Left ventricle myocardium superior (tissue), 1 donor: ENCODE measurements around the gene MED13L. TPM values are rescaled to one million over a fixed set of nuclear protein-coding genes. Genes with fewer than 3 reads are reported as not detected.
"Not testable (repeated sequence)": the region's sequence is repeated elsewhere in the genome, so short reads cannot be mapped to it uniquely, and the experiment has no call there.

ENCODE experiments used
- ATAC-seq: fragments of 200-7000 bp; cut with Tn5 transposase; one replicate; pipeline ENCODE4 v1.9.1; 2020; ENCODE audit warnings: mild to moderate bottlenecking, moderate library complexity
- DNase-seq: peaks from one replicate; pipeline ENCODE4 v3.0.0-alpha.2; 2020
- intact Hi-C: fragments of 100-400 bp; cut with micrococcal nuclease; formaldehyde crosslinking; loops from one replicate; pipeline ENCODE4 v1.11.0; 2022
- total RNA-seq: library from RNA; stranded (reverse); fragmentation: NEBNext Ultra II Directional; extraction: Animal tissue kit (Norgen Biotek cat#: 25700); gene quantifications from one replicate; pipeline ENCODE4 v1.2.1, GENCODE V29; 2021
- donor health status: DM: no; HTN: yes; CAD: no; lungs with severe emphysema.

Gene MED13L
- total RNA-seq, 1 donor from 2014 or later = 64.0 TPM

DNA sequence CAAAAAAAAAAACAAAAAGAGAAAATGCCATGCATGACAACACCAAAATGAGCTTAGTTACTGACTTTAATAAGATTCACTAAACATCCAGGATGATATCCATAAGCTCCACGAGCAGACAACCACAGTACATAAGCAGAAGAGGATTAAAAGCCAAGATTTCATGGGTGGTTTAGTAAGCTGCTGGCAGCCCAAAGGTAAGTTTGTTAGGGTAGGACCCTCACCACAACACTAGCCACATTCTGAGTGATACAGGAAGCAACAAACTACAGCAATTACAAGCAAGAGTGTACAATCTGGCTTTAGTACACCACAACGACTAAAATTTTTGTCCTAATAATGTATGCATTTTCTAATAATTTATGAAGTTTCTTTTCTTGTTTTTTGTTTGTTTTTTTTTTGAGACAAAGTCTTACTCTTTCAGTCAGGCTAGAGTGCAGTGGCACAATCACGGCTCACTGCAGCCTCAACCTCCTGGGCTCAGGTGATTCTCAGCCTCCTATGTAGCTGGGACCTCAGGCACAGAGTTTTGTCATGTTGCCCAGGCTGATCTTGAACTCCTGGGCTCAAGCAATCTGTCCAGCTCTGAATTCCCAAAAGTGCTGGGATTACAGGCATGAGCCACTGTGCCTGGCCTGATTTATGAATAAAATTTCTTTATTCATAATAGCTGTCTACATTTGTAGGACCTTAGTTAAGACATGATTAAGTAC, 221.4 kb downstream of the MED13L start:
- no peak for DNase-seq
- ATAC-seq = no peak
- intact Hi-C loops = no loop called here

DNA sequence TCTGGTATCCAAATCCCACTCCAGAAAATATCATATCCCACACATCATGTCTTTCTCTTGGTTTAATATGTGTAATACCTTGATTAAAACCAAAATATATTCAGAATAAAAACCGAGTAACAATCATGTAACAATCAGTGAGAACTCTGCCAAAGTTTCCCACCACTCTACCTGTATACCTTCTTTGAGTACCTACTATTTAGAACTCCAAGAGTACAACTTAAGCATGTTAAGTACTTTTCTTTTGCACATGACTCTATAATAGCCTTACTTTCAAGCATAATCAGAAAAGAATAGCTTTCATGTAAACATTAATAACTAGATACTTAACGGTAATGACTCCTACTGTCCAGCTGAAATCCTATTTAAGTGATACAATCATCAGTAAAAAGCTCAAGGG, 223.2 kb downstream of the MED13L start:
- DNase-seq = no peak
- intact Hi-C loops = no loop called here
- no peak for ATAC-seq

DNA sequence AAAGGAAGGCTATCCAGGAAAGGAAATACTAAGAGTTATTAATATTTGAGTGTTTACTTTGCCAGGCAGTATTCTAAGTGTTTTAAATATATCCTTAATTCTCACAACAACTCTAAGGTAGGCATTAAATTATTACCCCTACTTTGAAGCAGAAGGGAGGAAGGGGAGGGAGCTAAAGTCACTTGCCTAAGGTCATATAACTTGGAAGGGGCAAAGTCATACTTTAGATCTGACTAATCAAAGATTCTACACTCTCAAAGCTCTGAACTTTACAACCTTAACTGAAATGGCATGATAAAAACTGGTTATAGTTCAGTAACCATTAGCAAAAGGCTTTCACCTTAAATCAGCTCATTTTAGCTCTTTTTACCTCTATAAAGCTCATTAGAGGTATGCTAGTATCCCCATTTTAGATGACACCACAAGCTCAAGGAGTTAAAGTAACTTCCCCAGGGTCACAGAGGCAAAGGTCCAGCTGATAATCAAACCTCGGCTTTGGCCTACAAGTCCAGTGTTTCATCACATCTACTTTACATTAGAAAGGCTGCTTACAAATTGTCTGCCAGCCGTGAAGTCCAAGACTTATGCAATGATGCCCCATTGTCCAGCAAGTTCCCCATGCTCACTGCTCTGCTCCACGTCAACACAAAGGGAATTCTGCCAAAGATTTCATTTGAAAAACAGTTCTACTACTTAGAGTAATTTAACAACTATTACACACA, 223.9 kb downstream of the MED13L start:
- intact Hi-C loops = no loop called here
- ATAC-seq = peak; percentile 80
- DNase-seq = no peak

DNA sequence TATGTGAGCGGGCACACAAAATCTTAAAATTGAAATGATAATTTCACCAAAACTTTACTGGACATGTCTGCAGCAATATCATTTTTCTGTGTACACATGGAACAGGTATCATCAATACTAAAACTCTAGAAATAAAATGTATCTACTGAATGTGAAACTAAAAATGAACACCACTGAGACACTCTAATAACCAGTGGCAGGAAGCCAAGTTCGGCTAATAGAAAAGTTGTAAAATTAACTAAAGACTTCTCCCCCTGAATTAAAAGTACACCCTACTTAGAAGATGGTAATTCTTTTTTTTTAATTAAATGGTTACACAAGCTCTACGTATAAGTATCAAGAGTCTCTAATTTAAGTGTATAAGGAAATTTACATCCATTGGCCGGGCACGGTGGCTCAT, 227.2 kb downstream of the MED13L start:
- intact Hi-C loops = no loop called here
- no peak for ATAC-seq
- DNase-seq = no peak

DNA sequence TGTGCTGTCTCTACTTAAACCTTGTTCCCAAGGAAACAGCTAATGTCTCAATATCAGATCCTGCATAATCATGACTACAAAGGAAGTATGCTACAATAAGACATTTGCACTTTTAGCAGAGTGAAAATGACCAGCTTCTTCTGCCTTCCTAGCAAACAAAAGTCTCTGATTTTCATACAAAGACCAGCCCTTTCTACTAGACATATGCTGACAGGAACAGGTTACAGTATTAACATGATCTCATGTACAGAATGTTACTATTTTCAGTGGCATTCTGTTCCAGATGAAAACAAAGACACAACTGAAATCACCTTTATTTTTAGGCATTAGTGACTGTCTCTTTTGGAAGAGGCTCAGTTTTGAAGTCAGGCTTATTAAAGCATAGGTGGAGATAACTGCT, 228.6 kb downstream of the MED13L start:
- intact Hi-C loops = no loop called here
- DNase-seq = no peak
- ATAC-seq = peak; percentile 81

DNA sequence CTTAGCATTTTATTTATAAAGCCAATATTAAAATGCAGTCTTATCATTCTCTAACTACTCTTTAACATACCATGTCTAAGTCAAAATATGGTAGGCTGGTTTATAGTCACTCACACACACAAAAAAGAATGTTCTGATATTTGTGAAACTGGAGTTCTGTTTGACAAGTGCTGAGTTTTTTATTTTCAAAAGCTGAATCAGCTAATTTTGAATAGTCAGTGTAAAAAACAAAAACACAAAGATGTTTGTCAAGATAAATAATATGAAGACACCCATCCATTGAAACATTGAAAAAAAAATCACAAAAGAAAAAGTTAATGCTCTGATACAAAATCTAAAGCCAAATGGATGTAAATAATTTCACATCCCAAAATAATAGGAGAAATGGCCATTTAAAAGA, 231.5 kb downstream of the MED13L start:
- no peak for DNase-seq
- no peak for ATAC-seq
- intact Hi-C loops = no loop called here

DNA sequence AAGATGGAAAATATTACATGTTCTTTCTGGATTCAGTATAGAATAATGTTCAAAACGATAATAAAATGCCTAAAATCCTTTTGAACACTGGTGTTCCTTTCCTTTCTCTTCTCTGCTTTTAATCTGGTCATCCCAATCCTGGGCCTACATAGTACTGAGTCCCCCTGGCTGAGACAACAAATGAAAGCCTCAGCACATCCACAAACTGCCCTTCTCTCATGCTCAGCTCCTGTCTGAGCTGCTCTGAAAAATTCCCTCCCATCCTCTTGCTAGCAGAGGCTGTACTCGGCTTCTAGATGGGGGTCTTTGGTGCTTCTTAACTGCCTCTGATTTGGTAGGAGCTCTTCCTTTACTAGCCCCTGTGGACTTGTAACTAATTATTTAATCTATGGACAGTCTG, 232.3 kb downstream of the MED13L start:
- DNase-seq = no peak

DNA sequence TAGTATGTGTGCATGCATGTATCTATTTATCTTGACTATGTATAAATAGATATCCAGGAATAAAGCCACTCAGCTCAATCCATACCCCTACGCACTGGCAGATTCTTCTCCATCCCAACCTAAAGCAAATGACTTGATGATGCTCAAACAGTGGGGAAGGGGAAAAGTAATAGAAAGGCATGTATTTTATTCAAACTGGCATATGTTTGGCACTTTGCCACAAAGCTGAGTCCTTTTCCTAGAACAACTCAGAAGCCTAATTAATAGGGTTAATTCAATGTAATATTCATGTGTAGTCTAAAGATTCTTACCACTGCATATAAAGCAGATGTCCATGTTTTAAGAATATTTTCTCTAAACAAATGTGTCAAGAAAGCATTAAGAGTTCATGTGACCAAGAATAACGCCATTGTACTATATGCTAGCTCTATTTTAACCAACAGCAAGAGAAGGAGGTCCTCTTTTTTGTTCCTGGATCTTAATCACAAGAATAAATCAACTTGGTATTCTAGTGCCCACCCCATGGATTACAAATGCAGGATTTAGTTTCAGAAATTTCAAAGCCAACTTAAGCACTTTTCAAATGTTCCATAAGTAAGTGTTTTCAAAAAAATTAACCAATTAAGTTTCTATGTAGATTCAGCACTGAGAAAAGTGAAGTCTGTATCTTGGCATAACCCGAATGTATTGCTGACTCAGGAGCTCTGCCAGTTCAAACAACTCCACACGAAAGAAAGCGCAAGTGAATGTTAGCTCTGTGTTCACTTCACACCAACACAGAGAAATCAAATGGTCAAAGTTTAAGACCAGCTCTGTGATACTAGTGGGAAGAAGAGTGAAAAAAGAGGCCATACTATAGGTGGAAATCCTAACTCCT, 233.6 kb downstream of the MED13L start:
- intact Hi-C loops = no loop called here
- DNase-seq (no peak), ATAC-seq (no peak)

More for the DNA sequence above, 232.3 kb downstream of the MED13L start:
- ATAC-seq = no peak
- intact Hi-C loops = no loop called here

DNA sequence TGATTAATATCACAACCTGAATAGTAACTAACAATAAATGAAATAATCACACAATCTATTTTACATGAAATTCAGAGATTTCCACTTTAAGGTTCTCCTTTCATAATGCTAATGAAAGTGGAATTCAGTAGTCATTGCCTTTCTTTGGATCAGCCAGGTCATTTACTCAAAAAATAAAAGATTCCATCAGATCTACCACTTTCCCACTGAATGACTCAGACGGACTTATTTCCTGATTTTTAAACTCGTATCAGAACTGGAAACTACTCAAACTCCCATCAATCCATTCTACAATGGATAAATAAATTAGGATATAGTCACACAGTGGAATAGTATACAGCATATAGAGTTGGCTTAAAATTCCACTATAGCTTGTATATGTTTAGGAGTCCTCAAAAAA, 237.1 kb downstream of the MED13L start:
- no peak for ATAC-seq
- intact Hi-C loops = no loop called here
- no peak for DNase-seq

DNA sequence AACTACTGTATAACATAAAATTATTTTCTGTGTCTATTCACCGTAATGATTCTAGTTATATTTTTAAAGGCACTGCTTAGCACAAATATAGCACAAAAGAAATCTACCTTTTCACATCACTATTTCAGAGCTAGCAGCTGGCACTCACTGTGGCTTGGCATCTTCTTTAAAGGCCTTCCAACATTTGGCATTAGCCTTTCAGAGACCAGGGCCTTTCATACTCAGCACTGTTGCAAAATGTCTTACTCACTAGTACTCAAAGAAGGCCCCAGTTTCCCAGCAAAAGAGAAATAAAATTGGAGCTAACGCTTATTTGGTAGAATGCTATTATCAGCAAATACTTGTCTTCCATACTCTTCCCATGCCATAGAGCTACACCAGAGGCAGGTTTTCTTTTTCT, 238.4 kb downstream of the MED13L start:
- DNase-seq (no peak), ATAC-seq (peak; percentile 39)
- intact Hi-C loops = no loop called here

DNA sequence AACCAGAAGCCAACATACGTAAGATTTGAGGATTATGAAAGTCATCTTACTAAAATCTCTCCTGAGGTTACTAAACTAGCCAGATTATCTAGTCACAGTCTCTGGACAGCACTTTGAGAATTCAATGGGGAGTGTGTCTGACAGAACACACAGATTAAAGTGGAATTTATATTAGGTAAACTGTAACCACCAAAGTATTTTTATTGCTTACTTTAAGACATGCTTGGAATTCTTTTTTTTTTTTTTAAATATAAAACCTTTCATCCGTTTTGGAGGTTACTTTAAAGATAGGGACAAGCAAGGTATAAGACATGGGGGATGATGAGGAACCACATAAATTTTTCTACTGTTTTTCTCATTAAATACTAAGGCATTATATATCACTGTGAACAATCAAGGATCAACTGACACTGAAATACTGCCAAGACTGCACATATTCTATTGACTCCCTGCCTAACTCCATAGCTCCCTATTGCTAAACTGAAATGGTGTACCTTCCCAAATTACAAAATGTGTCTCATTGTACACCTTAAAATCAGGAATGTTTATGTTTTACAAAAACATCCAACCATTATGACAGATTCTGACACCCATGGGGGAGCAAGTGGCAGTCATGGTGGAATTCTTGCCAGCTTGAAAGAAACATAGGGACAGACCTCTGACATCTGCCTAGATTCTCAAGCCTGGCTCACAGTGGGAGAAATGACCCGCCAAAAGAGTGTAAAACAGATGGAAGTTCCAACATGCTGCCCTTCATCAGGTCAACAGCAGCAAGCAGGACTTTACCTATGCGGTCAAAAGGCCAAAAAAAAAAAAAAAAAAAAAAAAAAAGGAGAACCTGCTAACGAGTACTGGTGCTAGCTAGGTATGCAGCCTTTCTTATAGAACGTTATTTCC, 239.3 kb downstream of the MED13L start:
- ATAC-seq = no peak
- intact Hi-C loops = no loop called here
- no peak for DNase-seq

DNA sequence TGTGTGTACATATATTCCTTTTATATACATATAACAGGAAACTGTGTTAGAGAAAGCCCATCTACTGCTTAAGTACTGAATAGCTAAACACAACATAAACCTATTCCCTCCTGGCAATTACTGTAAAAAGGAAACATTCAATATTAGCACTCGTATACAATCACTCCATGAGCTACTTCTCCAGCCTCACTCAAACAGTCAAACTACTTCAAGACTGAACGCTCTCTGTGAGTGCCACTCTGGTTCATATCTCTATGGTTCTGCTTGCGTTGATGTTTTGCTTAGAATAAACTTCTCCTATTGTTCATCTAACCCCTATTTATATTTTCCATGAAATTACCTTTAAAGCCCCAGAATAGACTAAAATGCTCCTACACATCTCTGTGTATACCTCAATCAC, 243.7 kb downstream of the MED13L start:
- no peak for DNase-seq
- intact Hi-C loops = no loop called here
- no peak for ATAC-seq

DNA sequence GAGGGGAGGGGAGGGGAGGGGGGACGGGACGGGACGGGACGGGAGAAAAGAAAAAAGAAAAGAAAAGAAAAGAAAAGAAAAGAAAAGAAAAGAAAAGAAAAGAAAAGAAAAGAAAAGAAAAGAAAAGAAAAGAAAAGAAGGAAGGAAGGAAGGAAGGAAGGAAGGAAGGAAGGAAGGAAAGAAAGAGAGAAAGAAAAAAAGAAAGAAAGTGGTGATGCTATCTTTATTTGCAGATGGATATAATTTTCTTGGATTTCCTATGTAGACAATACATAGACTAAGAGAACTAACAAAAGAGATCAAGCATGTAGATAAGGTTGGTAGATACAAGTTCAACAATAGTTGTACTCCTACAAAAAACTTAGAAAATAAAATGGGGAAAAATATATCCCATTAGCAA, 245.9 kb downstream of the MED13L start:
- DNase-seq, intact Hi-C loops, ATAC-seq: not testable (repeated sequence)

DNA sequence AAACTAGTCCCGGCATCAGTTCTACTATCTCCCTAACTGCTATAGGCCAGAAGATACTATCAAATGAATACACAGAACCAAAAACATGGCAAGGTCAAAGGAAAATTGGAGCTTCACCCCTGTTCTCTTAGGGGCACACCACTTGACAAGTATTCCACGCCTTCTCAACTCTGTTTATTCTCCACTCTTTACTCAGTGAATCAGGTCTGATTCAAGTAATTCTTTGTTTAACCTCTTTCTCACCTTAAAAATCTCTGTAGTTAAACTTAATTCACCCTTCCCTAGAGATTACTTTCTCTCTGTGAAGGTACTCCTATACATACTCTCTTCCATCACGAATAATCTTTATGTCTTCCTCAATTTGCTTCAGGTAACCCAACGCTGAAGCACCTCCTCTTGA, 248.9 kb downstream of the MED13L start:
- intact Hi-C loops = no loop called here
- DNase-seq (no peak), ATAC-seq (no peak)

DNA sequence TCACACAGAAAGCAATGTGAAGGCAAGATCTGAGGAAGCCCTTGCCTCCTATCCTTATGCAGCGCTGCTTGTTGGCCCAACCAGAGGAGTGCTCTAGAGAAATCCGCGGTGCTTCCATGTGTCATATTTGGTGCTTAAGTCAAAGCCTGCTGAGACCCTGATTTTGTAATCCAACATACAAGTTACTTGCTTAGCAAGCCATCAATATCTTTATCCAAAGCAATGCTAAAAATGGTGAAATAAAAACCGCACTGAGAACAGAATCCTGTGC, 250.0 kb downstream of the MED13L start:
- DNase-seq (no peak), ATAC-seq (no peak)
- intact Hi-C loops = no loop called here

DNA sequence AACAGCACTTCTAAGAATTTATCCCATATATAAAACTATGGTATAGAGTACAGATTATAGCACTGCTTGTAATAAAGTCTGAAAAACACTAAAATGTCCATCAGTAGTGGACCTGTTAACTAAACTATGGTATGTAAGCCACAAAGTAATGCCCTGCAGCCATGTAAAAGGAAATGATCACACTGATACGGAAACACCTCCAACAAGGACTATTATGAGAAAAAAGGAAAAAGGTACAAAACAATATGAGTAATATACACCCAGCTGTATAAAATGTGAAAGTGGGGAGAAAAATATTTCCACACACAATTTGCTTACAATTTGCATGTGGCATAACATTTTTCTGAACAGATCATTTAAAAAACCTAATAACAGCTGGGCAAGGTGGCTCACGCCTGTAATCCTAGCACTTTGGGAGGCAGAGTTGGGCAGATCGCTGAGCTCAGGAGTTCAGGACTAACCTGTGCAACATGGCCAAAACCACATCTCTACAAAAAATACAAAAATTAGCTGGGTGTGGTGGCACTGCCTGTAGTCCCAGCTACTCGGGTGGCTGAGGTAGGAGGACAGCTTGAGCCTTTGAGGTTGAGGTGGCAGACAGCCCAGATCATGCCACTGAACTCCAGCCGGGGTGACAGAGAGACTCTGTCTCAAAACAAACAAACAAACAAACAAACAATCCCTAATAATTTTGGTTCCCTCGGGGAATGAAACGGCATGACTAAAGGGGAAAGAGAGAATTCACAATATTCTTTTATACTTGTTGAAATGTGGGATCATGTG, 250.5 kb downstream of the MED13L start:
- intact Hi-C loops = no loop called here
- peak; percentile 49 for ATAC-seq
- peak; percentile 23 for DNase-seq

DNA sequence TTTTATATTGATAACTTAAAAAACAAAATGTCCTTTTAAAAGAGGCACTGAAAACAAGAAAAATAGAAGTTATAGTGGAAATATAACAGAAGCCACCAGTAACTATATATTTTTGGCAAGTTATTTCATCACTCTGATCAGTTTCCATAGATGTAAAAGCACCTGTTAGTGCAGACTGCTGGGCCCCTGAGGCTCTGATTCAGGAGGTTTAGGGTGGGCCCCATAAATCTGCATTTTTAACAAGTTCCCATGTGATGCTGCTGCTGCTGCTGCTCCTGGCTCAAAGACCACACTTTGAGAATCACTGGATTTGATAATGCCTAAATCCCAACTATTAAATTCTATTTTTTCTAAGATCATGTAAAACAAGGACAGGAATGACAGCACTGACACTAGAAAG, 251.1 kb downstream of the MED13L start:
- no peak for ATAC-seq
- DNase-seq = no peak
- intact Hi-C loops = no loop called here

DNA sequence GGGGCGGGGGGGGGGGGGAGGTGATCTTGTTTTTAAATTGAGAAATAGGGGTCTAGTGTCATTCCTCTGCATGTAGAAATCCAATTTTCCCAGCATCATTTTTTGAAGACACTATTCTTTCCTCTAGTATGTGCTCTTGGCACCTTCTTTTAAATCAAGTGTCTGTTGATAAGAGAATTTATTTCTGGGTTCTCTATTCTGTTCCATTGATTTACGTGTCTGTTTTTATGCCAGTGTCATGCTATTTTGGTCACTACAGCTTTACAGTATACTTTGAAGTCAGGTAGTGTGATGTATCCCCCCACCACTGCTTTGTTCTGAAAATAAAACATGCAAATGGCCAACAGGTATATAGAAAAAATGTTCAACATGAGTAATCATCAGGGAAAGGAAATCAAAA, 252.7 kb downstream of the MED13L start:
- DNase-seq (no peak), ATAC-seq (peak; percentile 75)
- intact Hi-C loops = no loop called here

DNA sequence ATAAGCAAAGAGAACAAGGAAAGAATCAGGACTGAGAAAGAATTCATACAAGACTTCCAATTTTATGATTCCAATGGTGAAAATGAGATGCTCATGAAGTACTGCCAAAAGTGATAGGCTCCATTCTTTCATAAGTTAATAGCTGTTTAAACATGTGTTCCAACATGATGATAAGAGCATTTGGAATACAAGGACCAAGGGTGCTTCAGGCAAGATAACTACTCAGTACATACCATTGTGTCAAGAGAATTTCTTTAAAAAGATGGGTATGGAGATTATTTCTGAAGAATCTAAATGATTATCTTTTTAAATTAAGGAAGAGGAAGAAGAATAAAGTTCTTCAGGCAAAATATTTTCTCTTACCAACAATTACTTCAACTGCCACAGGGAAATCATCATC, 258.1 kb downstream of the MED13L start:
- intact Hi-C loops = loop anchor here (10.0 kb wide), 3 partner anchors 125 to 685 kb away; no protein-coding TSS in a partner anchor
- ATAC-seq = no peak

More for the DNA sequence above, 258.1 kb downstream of the MED13L start:
- no peak for DNase-seq
